MM.1S (cell line): Measurements from ENCODE around the gene ANTXR1.

Experiments used
- DNase-seq: peaks from one replicate; pipeline ENCODE4 v3.0.0-alpha.2; 2015
- H2AFZ ChIP-seq: fragments of 300-600 bp; sonication (generic); 2 replicates; pipeline ENCODE4 v1.6.0; 2016; ENCODE audit warnings: antibody characterized with exemption, low read length
- H3F3A ChIP-seq: fragments of 300-600 bp; sonication (generic); 2 replicates; pipeline ENCODE4 v1.6.1; 2016; ENCODE audit warnings: mild to moderate bottlenecking, antibody characterized with exemption, low read length, moderate library complexity, mixed read lengths; ENCODE audit not compliant: insufficient read depth
- H3K27ac ChIP-seq: fragments of 300-600 bp; sonication (generic); 2 replicates; pipeline ENCODE4 v1.5.1; 2016; ENCODE audit warnings: mild to moderate bottlenecking, low read length
- H3K27me3 ChIP-seq: fragments of 300-600 bp; sonication (generic); replicated peaks from 2 replicates; pipeline ENCODE4 v1.6.0; 2016; ENCODE audit warnings: low read length; ENCODE audit not compliant: insufficient read depth
- H3K36me3 ChIP-seq: fragments of 300-600 bp; sonication (generic); replicated peaks from 2 replicates; pipeline ENCODE4 v1.6.1; 2016; ENCODE audit warnings: mild to moderate bottlenecking, low read length, mixed read lengths; ENCODE audit not compliant: insufficient read depth
- H3K4me1 ChIP-seq: fragments of 300-600 bp; sonication (generic); 2 replicates; pipeline ENCODE4 v1.6.1; 2016; ENCODE audit warnings: low read length, mixed read lengths
- H3K4me2 ChIP-seq: fragments of 300-600 bp; sonication (generic); 2 replicates; pipeline ENCODE4 v1.6.0; 2016; ENCODE audit warnings: low read depth, low read length
- H3K4me3 ChIP-seq: fragments of 300-600 bp; sonication (generic); 2 replicates; pipeline ENCODE4 v1.5.1; 2016; ENCODE audit warnings: low read length, mixed read lengths
- H3K79me2 ChIP-seq: fragments of 300-600 bp; sonication (generic); 2 replicates; pipeline ENCODE4 v1.6.1; 2016; ENCODE audit warnings: mixed run types, low read length, mixed read lengths
- H3K9ac ChIP-seq: fragments of 300-600 bp; sonication (generic); 2 replicates; pipeline ENCODE4 v1.6.1; 2016; ENCODE audit warnings: low read length, mixed read lengths
- H3K9me2 ChIP-seq: fragments of 300-600 bp; sonication (generic); replicated peaks from 2 replicates; pipeline ENCODE4 v1.6.1; 2016; ENCODE audit warnings: mild to moderate bottlenecking, low read length, mixed read lengths; ENCODE audit not compliant: insufficient read depth
- H3K9me3 ChIP-seq: fragments of 300-600 bp; sonication (generic); replicated peaks from 2 replicates; pipeline ENCODE4 v1.6.1; 2016; ENCODE audit warnings: mild to moderate bottlenecking, low read length, mixed read lengths; ENCODE audit not compliant: insufficient read depth
- H4K20me1 ChIP-seq: fragments of 300-600 bp; sonication (generic); 2 replicates; pipeline ENCODE4 v1.6.1; 2016; ENCODE audit warnings: mild to moderate bottlenecking, low read length, moderate library complexity, mixed read lengths; ENCODE audit not compliant: insufficient read depth
- EZH2 ChIP-seq: fragments of 300-600 bp; sonication (generic); optimal IDR thresholded peaks from 2 replicates; pipeline ENCODE3; 2017; ENCODE audit warnings: low read depth, mild to moderate bottlenecking, antibody characterized with exemption, low read length, mixed read lengths
- EZH2phosphoT487 ChIP-seq: fragments of 300-600 bp; sonication (generic); IDR thresholded peaks from 2 replicates; pipeline ENCODE4 v1.6.1; 2018; ENCODE audit warnings: antibody characterized with exemption, low read length
- TF ChIP-seq, protein P1 (sequence below): fragments of 300-600 bp; sonication (generic); IDR thresholded peaks from 2 replicates; pipeline ENCODE4 v1.5.1; 2016; ENCODE audit warnings: antibody characterized with exemption, low read length, mixed read lengths

The ANTXR1 gene

DNA sequence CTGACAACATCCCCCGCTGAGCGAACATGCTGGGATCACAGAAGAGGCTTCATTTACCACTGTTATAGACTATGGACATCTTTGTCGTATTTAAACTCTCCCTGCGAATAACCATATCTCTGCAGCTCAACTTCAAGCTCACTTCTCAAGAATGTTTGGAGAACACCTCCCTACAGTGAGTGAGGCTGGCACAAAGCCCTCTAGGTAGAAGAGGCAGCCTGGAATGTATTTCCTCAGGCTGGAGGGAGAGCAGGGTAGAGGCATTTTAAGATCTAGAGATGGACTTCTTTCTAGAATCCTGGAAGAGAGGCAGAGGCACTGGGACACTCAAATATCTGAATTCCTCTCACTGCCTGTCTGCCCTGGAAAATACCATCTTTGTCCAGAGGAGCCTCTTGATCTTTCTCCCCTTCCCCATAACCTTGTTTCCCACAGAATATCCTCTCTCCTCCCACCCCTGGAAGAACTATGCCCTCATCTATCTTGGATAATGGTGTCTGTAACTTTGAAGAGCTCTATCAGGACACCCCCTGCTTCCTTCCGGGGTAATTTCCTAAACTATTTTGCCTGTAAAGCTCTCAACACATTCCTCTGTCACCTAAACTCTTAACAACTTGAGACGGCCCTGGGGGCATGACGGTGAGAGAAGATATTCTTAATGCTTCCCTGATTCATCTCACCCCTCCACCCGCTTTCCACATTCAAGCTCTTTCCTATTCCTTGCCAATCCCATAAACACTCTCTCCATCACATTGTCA is 2.4 kb upstream of the ANTXR1 start:
- Histone ChIP-seq H3K36me3 (no peaks in the 10 kb centered on the region), H4K20me1 (no peaks in the 10 kb centered on the region), H3K27me3 (peaks cover 6% of the 10 kb centered on the region; the same call in 1 of the 2 replicates), H3K4me3 (no peak overlapping the region), H3K4me2 (no peak overlapping the region), H3F3A (no peaks in the 10 kb centered on the region), H3K9ac (no peak overlapping the region), H3K9me2 (no peaks in the 10 kb centered on the region), H3K9me3 (no peaks in the 10 kb centered on the region), H3K79me2 (no peaks in the 10 kb centered on the region), H2AFZ (no peak overlapping the region), H3K4me1 (peaks cover 7% of the 10 kb centered on the region; the same call in 1 of the 2 replicates), H3K27ac (no peak overlapping the region)
- TF ChIP-seq EZH2 (no peak), EZH2phosphoT487 (no peak)
- TF ChIP-seq, protein P1, sequence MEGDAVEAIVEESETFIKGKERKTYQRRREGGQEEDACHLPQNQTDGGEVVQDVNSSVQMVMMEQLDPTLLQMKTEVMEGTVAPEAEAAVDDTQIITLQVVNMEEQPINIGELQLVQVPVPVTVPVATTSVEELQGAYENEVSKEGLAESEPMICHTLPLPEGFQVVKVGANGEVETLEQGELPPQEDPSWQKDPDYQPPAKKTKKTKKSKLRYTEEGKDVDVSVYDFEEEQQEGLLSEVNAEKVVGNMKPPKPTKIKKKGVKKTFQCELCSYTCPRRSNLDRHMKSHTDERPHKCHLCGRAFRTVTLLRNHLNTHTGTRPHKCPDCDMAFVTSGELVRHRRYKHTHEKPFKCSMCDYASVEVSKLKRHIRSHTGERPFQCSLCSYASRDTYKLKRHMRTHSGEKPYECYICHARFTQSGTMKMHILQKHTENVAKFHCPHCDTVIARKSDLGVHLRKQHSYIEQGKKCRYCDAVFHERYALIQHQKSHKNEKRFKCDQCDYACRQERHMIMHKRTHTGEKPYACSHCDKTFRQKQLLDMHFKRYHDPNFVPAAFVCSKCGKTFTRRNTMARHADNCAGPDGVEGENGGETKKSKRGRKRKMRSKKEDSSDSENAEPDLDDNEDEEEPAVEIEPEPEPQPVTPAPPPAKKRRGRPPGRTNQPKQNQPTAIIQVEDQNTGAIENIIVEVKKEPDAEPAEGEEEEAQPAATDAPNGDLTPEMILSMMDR = no peak
- DNase-seq = no peak

DNA sequence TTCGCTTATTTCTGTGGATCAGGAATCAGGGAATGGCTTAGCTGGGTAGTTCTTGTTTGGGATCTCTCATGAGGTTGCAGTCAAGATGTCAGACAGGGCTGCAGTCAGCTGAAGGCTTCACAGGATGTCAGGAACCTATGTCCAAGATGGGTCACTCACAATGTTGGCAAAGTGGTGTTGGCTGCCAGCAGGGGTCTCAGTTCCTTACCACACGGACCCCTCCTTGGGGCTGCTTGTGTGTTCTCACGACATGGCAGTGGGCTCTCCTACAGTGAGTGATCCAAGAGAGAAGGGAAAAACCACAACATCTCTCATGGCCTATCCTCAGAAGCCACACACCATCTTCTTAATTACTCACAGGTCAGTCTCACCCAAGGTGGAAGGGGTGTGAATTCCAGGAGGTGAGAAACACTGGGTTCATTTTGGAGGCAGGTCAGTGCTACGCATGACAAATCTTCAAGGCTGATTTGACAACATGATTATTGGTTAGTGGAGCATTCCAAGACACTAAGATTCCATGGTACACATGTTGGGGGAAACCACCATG is 1.3 kb upstream of the ANTXR1 start:
- DNase-seq = no peak
- Histone ChIP-seq H3K36me3 (no peaks in the 10 kb centered on the region), H3K4me3 (no peak overlapping the region), H3K27me3 (peaks cover 6% of the 10 kb centered on the region; the same call in 1 of the 2 replicates), H3K9me3 (no peaks in the 10 kb centered on the region), H3K4me1 (peaks cover 7% of the 10 kb centered on the region; the same call in 1 of the 2 replicates), H3K27ac (no peak overlapping the region), H2AFZ (no peak overlapping the region), H3F3A (no peaks in the 10 kb centered on the region), H3K9me2 (no peaks in the 10 kb centered on the region), H3K79me2 (no peaks in the 10 kb centered on the region), H3K4me2 (no peak overlapping the region), H3K9ac (no peak overlapping the region), H4K20me1 (no peaks in the 10 kb centered on the region)
- TF ChIP-seq, protein P1 = no peak
- TF ChIP-seq EZH2 = no peak

DNA sequence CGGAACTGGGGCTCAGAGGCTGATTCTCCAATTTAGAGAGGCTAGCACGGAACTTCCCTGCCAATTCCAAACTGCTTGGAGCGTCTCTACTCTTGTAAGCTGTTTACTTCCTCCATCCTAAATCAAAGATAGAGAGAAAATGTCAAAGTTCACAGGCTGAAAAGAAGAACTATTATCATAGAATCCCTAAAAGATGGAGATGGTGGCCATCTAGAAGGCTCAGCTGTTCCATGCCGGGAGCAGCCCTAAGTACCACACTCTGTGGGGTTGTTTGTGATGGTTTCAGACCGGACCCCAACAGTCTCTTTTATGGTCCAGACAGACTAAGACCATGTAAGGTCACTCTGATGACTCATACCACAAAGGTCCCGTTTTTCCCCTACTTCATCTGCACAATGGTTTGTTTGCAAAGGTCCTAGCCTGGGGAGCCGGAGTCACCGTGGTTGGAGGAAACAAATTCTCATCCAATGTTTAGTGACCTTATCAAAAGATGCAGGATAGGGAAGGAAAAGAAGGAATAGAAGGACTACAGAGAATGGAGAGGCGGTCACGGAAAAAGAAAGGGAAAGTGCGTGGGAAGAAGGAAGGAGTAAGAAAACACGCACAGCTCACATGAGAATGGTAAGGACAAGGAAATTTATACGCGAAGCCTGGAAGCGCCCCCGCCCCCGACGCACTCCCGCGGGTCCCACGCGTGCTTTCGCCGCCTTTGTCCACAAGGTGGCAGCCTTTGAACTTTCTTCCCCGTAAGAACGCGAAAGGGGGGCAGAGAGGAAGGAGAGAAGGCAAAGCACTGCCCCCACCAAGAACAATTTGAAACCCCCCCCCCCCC is 453 bp upstream of the ANTXR1 start:
- no peaks in the 10 kb centered on the region for H3K9me2 ChIP-seq
- peak overlapping the region; percentile 81 for H3K4me3 ChIP-seq
- H3K36me3 ChIP-seq = no peaks in the 10 kb centered on the region
- peak overlapping the region; percentile 87 for H2AFZ ChIP-seq
- peaks cover 6% of the 10 kb centered on the region; the same call in 1 of the 2 replicates for H3K27me3 ChIP-seq
- TF ChIP-seq EZH2phosphoT487 = no peak
- TF ChIP-seq, protein P1 = peak; percentile 78
- no peak for TF ChIP-seq EZH2
- no peaks in the 10 kb centered on the region for H4K20me1 ChIP-seq
- no peak overlapping the region; the same call in 1 of the 2 replicates for H3K9ac ChIP-seq
- H3K9me3 ChIP-seq = no peaks in the 10 kb centered on the region
- H3K27ac ChIP-seq = no peak overlapping the region
- peak; percentile 49 for DNase-seq
- no peaks in the 10 kb centered on the region for H3F3A ChIP-seq
- no peaks in the 10 kb centered on the region for H3K79me2 ChIP-seq
- peaks cover 7% of the 10 kb centered on the region; the same call in 1 of the 2 replicates for H3K4me1 ChIP-seq
- peak overlapping the region; percentile 99 for H3K4me2 ChIP-seq
